Stimulated activated CD8-positive, alpha-beta memory T cell treated with anti-CD3 and anti-CD28 coated beads, Interleukin-12 subunit alpha, Interleukin-12 subunit beta, amount 100 ng/mL, for 24 hours (primary cell): ENCODE data around the gene STK16.
"Not testable (repeated sequence)": the region's sequence is repeated elsewhere in the genome, so short reads cannot be mapped to it uniquely, and the experiment has no call there.

Experiments
- DNase-seq: peaks from one replicate; pipeline ENCODE4 v3.0.0-alpha.2; 2020; ENCODE audit errors: extremely low read depth

STK16 gene

DNA sequence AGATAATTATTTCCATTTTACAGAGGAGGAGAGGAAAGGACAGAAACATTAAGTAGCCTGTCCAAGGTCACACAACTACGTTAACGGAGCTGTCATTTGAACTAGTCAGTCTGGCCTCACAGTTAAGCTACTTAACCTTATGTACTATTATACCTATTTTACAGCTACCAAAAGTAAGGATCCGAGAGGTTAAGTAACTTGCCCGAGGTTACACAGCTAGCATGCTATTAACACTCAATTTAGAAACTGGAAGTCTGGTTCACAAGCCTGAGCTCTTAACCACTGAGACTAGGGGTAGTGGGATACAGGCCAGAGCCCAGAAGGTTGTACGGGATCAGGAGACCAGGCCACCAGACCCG is 511 bp upstream of the STK16 start:
- DNase-seq: no peak

DNA sequence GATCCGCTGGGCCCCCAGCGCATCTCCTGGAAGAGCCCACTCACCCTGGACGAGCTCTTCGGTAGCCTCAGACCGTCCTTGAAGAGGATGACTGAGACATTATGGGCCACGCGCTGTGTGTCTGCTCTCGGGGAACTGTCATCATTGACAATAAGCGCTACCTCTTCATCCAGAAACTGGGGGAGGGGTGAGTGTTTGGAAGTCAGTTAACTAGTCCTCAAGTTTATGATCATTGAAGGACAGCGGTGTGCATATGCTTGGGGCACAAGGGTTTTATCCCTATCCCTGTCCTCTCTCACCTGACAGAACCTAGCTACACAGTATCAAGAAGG is 586 bp downstream of the STK16 start:
- no peak for DNase-seq

DNA sequence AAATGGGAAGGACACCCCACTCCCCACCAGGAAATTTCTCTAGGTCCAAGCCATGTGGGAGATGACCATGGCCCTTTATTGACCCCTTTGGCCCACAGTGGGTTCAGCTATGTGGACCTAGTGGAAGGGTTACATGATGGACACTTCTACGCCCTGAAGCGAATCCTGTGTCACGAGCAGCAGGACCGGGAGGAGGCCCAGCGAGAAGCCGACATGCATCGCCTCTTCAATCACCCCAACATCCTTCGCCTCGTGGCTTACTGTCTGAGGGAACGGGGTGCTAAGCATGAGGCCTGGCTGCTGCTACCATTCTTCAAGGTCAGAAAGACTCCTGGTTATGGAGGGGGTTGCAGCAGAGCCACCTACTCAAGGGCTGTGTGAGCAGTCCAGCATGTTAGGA is 1.3 kb downstream of the STK16 start:
- no peak for DNase-seq

DNA sequence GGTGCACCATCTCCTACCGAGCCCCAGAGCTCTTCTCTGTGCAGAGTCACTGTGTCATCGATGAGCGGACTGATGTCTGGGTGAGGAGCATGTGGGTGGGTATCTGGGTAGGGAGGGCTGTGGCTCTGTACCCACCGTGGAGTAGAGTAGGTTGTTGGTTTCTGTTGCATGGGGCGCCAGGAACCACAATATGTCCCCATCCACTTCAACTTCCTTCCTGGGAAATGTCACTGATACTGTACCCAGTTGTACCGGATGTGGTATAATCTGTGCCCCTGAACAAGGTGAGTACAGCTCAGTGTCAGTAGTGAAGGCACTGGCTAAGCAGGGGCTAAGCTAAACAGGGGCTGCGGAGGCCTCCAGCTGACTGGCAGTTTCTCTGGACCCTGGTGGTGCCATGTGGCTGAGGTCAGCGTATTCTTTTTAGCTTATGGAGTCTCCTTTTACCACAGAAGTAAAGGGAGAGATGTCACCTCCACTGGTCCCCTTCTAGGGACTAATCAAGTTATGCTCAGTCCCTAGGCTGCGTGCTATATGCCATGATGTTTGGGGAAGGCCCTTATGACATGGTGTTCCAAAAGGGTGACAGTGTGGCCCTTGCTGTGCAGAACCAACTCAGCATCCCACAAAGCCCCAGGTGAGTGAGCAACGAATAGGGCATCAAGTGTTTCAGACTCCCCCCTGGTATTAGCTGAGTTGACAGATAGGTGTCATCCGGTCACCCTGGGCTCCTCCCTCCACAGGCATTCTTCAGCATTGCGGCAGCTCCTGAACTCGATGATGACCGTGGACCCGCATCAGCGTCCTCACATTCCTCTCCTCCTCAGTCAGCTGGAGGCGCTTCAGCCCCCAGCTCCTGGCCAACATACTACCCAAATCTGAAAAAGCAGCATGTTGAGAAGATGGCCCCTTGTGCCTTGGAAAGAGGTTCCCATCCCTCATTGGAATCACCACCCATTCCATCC is 2.7 kb downstream of the STK16 start:
- no peak for DNase-seq

DNA sequence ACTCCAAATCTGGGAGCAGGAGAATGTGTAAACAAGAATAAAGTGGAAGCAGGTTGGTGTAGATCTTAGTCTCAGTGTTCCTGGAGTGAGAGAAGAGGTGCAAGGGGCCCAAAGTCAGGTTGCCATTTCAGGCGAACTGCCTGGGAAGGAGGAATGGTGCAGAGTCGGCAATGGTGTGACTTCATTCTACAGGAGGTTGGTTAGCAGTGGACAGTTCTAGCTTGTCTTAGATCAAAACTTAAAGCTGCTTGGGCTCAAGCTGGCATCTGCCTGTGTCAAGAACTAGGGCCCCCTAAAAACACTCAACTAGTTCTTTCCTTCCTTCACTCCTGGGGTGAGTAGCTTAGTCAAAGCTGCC is 3.5 kb downstream of the STK16 start:
- no peak for DNase-seq

DNA sequence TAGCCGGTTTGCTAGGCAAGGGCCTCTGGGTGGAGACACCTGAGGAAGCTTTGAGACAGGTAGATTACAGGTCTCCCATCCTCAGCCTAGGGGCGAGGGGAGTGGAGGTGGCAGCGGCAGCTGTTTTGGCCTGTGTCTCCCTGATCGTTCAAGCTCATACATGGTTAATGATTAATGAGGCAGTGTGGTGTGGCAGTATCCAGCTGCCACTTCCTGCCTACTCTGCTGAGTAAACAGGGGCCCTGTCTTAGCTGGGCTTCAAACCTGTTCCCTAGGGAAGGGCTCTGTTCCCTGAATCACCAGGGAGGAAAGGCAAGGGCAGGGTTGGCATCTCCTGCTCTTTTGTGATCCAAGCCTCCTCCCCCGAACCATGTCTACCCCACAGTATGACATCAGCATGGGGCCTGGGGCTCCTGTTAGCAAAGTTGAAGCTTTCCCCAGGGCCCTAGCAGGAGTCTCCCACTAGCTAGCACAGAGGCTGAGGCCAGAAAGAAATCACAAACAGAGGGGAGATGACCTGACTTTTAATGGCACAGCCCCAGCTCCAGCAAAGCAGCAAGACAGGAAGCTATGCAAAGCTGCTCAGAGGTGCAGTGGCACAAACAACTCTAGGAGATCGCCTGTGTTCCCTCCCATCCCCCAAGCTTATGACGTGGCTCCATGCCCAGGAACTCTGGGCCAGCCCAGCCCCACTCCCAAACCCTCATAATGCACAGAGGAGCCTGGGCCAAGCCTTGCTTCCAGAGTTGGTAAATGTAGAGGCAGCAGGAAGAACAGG is 4.1 kb downstream of the STK16 start:
- no peak for DNase-seq

DNA sequence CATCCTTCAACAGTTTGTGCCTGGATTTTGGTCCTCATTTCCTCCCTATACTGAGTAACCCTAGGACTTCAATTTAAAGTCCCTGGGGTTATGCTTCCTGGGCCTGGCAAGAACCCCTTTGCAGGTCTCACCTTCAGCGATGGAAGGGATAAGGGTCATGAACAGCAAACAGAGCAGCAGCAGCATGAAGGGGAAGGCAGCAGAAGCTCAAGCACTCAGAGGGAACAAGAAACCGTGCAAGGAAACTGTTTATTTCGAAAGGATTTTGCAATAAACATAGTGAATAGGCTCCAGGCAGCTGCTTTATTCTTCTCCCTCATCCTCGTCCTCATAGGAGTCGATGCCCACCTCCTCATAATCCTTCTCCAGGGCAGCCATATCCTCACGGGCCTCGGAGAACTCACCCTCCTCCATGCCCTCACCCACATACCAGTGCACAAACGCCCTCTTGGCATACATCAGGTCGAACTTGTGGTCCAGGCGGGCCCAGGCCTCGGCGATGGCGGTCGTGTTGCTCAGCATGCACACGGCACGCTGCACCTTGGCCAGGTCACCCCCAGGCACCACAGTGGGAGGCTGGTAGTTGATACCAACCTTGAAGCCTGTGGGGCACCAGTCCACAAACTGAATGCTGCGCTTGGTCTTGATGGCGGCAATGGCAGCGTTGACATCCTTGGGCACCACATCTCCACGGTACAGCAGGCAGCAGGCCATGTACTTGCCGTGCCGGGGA is 4.9 kb downstream of the STK16 start:
- DNase-seq: no peak

DNA sequence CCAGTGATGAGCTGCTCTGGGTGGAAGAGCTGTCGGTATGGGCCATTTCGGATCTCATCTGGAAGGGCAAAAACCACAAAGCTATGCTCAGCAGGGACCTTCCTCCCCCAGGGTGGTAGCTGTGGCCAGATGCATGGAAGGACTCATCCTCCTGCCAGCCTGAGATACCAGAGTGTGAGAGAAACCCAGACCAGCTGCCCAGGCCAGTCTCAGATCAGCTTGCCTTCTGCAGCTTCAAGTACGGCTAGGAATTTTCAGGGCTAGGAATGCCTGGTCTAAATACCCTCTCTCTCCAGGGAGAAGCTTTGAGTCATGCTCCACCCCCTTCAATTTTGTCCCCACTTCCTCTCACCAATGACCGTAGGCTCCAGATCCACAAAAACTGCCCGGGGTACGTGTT is 6.4 kb downstream of the STK16 start:
- no peak for DNase-seq

DNA sequence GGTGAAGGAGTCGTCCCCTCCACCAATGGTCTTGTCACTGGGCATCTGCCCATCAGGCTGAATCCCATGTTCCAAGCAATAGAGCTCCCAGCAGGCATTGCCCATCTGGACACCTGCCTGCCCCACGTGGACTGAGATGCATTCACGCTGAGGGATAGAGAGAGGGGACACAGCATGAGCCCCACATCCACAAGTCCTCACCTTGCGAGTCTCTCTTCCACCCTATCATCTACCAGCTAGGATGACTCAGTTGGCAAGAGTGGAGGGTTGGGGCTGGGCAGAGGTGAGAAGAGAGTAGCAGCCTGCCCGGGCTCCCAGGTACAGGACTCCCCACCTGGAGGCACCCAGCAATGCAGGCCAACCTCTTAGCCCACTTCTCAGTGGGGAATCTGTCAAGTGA is 6.8 kb downstream of the STK16 start:
- no peak for DNase-seq

DNA sequence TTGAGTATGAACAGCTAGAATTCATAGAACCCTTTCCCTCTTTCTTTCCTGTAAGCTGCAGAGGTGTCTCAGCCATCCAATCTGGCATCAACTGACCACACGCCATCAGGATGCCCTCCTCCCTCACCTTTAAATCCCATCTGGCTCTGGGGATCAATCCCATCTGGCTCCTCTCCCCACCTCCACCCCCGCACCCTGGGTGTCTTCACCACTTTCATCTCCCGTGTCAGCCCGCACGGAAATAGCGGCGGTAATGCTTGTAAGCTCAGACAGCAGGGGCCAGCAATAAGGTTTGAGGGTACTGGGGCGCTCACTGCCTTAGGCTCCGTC is 7.3 kb downstream of the STK16 start:
- no peak for DNase-seq

DNA sequence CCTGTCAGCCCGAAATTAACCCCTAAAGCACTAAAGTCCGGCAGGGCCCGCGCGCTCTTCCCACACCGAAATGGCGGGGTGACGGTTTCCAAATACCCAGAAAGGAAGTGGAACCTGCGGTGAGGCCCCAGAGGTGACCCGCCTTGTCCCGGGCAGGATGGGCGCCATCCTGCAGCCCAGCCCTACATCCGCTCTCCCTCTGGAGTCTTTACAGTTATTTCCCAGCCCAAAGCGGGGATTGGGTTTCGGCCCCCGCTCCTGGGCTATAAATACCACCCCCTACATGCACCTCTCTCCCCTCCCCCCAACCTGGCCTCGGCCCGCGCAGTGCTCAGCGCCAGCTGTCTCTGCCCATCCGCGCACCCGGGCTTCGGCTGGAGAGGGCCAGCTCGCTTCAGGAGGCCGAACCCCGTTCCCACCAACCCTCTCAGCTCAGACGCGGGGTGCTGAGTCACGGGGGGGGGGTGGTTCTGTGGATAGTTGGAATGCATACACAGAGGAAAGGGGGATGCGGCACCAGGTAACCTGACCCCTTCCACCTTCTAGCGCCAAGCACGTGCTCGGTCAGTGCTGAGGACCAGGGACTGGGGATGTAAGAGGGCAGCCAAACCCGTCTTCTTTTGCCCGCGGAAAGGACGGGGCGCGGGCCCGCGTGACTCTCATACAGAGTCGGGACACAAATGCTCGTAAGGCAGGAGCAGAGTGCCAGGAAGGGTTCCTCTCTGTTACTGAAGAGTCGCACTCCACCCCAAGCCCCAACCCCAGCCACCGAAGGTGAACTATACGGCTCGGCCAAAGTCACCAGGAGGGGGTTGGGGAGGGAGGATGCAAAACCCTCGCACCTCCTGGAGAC is 7.8 kb downstream of the STK16 start, which contains the start of gene TUBA4B:
Gene TUBA4B, plus strand, starts transcription at position 344 of the 853 bp plus-strand sequence. Its CDS starts 165 bp downstream, at position 509.
- no peak for DNase-seq

DNA sequence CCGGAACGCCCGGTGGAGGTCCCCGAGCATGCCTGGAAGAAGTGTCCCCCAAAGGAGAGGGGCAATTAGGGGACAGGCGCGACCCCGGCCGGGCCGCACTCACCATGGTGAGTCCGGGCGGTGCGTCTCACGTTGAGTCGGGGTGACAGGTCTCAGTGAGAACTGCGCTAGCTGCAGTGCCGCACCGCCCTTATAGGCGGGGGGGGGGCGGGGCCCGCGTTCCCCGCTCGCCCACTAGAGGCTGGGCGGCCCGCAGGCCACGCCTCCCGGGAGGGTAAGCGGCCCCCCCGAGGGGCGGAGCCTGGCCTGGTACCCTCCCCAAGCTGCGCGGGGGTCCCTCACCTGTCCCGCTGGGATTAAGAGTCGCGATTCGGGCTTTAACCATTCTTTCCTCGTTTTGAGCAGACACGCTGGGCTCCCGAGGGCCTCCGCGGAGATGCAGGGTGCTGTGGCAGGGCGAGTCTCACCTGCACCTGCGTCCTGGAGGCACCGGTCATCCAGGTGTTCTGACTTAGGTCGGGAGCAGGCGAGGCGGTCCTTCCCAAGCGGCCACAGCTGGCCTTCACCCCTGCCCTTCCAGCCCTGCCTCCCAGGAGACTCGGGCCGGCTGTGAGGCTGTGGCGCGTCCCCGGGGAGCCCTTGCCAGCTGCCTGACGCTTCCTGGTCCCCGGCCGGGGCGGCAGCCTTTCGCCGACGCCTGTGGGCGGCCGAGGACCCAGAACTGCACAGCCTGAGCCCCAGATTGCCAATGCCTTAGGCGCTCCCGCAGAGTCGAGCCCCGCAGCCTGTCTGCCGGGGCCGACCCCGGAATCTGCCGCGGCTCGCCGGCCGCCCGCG is 8.7 kb downstream of the STK16 start, which contains the start of gene TUBA4A:
Gene TUBA4A, minus strand, starts transcription at position 166 of the 837 bp plus-strand sequence. Its CDS starts 60 bp downstream, at position 106.
- DNase-seq: peak; percentile 76

DNA sequence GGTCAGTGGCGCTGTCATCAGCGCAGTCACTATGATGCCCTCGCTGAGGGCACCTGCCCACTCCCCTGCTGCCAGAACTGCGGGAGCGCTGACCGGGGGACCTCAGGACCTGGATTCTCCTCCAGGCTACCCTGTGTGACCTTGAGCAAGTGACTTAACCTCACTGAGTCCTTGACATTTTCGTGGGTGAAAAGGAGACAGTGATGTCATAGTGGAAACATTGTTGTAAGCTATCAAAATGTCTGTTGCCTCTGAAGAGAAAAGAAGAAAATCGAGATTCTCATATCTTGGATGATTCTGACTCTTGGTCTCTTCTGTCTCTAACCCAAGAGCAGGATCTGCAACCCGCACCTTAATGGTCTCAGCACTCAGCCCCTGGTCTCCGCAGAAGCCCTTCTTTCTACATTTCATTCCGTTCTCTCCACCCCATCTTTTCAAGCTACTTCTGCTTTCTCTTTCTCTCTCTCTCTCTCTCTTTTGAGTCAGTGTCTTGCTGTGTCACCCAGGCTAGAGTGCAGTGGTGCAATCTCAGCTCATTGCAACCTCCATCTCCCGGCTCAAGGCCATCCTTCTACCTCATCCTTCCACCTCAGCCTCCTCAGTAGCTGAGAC is 9.4 kb downstream of the STK16 start:
- DNase-seq: no peak

DNA sequence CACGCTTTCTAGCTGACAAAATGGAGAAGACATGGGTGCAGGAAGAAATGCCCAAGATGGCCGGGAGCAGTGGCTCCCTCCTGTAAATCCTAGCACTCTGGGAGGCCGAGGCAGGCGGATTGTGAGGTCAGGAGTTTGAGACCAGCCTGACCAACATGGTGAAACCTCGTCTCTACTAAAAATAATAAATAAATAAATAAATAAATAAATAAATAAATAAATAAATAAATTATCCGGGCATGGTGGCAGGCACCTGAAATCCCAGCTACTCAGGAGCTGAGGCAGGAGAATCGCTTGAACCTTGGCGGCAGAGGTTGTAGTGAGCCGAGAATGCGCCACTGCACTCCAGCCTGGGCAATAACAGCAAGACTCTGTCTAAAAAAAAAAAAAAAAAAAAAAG is 13.7 kb downstream of the STK16 start:
- DNase-seq: not testable (repeated sequence)

DNA sequence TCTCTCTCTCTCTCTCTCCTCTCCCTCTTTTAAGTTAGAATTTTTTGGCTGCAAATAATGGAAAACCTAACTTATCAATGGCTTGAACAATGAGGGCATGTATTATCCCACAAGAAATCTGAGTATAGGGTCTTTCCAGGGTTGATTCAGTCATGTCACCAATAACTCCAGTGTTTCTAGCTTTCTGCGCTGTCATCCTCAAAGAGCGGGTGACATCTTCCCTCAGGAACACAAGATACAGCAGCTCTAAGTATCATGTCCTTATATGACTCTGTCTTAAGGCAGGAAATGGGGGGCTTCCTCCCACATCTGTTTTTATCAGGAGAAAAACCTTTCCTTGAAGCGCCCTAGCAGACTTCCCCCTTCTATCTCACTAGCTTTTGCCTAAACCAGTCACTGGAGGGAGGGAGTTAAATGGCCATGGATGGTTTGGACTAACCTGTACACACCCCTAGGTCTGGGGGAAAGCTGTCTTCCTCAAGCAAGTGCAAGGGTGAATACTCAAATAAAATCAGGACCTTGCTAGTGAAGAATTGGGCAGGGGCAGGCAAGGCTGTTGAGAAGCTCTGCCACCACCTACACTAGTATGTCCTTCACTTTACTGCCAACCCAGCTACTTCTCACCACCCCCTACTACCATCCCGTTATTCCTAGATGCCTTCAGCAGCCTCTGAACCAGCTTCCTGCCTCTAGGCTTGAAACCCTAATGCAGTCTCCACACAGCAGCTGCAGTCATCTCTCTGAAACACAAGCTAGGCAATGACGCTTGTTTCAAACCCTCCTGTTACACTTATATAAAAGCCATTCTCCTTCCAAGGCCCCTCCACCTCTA is 16.0 kb downstream of the STK16 start:
- DNase-seq: no peak

DNA sequence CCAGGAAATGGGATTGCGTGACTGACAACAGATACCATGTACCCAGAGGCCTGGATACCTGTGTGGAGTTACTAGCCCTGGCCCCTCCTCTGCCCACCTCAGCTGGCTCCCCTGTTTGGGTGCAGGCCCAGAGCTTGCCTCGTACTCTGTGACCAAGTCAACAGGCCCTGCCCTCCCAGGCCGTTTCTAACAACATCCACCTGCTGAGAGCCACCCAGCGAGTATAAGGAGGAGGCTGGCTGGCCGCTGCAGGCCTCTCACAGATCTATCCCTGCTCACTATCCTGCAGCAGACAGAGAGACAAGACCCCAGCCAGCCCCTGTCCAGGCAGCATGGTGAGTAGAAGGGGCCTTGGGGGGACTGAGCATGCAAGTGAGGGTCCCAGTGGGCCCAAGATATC is 21.0 kb downstream of the STK16 start:
- no peak for DNase-seq

DNA sequence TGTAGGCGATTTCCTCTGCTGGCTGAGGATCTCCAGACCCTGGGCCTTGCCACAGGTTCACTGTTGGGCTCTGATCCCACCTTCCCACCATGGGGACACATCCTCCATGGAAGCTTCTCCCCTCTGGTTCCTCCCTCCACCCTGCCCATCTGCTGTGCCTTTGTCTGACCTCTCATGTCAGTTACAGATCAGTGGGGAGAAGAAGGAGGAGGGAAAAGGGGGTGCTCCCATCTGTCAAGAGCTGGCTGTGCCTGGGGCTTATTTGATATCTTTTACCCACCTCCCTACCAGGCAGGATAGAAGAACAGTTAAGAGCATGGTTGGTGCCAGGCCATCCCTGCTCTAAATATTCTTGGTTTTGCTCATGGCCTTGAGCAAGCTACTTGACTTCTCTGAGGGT is 21.6 kb downstream of the STK16 start:
- DNase-seq: no peak

DNA sequence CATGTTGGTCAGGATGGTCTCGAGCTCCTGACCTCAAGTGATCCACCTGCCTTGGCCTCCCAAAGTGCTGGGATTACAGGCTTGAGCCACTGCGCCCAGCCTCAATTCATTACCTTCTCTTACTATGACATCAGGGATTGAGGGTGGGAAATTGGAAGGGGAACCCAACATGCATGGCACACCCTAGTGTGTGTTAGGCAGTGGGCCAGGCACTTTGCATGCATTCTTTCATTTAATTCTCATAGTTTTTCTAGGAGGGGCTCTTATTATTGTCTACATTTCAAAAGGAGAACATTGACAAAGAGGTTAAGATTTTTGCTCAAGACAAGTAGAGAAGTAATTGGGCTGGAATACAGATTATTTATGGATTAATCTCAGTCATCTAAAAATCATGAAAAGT is 23.0 kb downstream of the STK16 start:
- DNase-seq: no peak

DNA sequence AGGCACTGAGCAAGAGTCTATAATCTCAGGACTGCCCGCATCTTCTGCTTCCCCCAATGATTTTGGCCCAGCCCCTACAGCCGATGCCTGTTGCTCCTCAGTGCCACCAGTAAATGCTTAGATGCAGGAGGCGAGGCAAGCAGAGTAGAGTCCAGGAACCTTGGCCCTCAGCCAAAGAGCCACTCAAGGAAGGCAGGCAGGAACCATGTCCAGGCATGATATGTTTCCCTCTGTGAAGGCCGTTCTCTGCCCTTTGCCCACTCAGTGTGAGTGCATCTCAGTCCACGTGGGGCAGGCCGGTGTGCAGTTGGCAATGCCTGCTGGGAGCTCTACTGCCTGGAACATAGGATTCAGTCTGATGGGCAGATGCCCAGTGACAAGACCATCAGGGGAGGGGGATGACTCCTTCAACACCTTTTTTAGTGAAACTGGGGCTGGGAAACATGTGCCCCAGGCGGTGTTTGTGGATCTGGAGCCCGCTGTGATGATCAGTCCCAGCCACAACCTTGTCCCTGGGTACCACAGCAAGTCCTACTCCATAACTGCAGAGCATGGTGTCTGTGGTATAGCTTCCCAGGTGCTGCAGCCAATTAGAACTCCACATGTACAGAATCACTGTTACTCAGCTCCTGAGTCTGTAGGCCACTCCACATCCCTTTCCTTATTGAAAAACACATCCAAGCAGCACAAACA is 24.2 kb downstream of the STK16 start:
- DNase-seq: no peak
